Activated T-helper 17 cell treated with anti-CD3 and anti-CD28 coated beads, Interleukin-2, amount 50 U/mL, for 72 hours (primary cell): ENCODE data around the gene ROS1. TPM values are rescaled to one million over a fixed set of nuclear protein-coding genes. Genes with fewer than 3 reads are reported as not detected.

ENCODE experiments used
- ATAC-seq: fragments of 150-1000 bp; cut with Tn5 transposase; replicated peaks from 2 replicates; pipeline ENCODE4 v1.10.0; 2021; ENCODE audit warnings: mild to moderate bottlenecking, moderate library complexity
- H3K27ac Mint-ChIP-seq: one replicate; pipeline ENCODE4 v1.8.0; 2022; ENCODE audit warnings: mixed read lengths
- H3K27me3 Mint-ChIP-seq: one replicate; pipeline ENCODE4 v1.8.0; 2022; ENCODE audit warnings: mixed read lengths
- H3K36me3 Mint-ChIP-seq: one replicate; pipeline ENCODE4 v1.8.0; 2022; ENCODE audit warnings: low read depth, mild to moderate bottlenecking, mixed read lengths
- H3K4me1 Mint-ChIP-seq: one replicate; pipeline ENCODE4 v1.8.0; 2022; ENCODE audit warnings: mixed read lengths
- H3K4me3 Mint-ChIP-seq: one replicate; pipeline ENCODE4 v1.8.0; 2022; ENCODE audit warnings: mild to moderate bottlenecking, mixed read lengths
- H3K9me3 Mint-ChIP-seq: one replicate; pipeline ENCODE4 v1.8.0; 2022; ENCODE audit warnings: mixed read lengths
- total RNA-seq, 2 donors: library from RNA; stranded (reverse); gene quantifications; one replicate each; pipeline ENCODE4 v1.2.3, GENCODE V29; 2022

Gene ROS1
- total RNA-seq, 2 donors from 2014 or later = not detected

DNA sequence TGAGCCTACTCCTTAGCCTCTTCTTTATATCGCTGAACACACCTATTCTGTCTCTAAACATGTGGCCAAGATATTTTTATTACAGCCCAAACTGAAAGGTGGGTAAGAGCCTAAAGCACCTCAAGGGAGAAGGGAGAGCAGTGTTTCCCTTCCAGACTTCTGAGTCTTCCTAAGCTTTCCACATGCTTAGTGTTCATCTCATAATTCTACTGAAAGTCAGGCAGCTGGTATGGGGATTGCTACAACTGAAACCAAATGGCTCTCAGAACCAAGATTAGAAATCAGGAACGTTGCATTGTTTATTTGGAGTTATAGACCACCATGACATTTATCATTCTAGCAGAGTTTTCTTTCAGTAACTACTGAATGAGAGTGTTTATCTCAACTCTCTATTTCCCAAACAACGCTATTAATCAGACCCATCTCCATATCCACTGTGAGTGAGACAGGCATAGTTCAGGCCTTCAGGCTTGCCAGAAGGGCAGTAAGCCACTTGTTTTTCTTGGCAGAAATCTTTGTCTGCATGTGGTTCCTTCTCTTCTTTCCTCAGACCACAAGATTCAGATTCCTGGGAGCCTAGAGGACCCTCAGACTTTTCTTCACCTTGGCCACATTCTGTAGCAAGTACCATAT, 137.5 kb downstream of the ROS1 start:
- Mint-ChIP-seq H3K9me3 (peaks cover 11% of the 10 kb centered on the region), H3K27ac (no peak overlapping the region), H3K27me3 (peaks cover 21% of the 10 kb centered on the region), H3K4me1 (no peaks in the 10 kb centered on the region), H3K4me3 (no peak overlapping the region), H3K36me3 (no peaks in the 10 kb centered on the region)
- ATAC-seq = no peak

DNA sequence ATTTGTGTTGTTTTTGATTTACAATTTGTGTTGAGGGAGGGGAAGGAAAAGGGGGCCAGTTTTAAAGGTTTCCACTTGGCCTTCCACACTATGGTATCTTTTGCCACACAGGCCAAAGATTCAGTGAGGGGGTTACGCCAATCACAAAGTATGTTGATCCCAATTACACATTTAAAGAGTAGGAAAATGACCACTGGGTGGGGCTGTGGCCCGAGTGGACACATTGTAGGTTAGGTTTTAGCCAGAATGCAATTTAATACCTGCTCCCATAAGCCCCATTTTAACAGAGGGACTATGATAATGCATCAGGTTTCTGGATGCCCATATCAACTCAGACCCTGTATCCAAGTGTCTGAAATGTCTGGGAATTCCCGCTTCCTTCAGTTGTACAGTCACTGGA, 144.8 kb downstream of the ROS1 start:
- Mint-ChIP-seq H3K36me3 (no peaks in the 10 kb centered on the region), H3K9me3 (no peaks in the 10 kb centered on the region)

DNA sequence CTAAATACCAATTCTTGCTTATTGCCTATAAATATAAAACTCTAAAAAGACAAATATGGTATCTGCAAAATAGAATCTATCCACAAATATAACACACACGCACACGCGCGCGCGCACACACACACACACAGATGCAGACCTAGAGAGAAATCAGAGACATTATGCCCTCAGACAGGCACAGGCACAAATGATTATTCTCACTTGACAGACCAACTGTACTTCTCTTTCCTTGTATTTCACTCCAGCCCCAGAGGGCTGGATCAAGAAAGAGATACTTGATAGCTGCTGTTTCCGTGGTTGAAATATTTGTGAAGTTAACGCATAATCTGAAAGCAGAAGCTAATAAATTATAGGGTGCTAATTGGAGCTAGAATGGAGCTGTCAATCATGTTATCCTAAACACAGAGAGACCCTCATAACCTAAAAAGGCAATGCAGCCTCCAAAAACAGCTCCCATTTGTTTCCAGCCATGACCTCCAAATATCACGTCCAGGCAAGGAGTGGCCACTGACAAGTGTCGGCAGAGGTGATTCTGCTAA, 148.9 kb downstream of the ROS1 start:
- no peak overlapping the region for H3K27ac Mint-ChIP-seq
- peaks cover 45% of the 10 kb centered on the region for H3K27me3 Mint-ChIP-seq
- no peaks in the 10 kb centered on the region for H3K36me3 Mint-ChIP-seq
- ATAC-seq = no peak
- no peak overlapping the region for H3K4me3 Mint-ChIP-seq
- H3K9me3 Mint-ChIP-seq = no peaks in the 10 kb centered on the region
- H3K4me1 Mint-ChIP-seq = no peaks in the 10 kb centered on the region

More for the DNA sequence above, 144.8 kb downstream of the ROS1 start:
- Mint-ChIP-seq H3K27me3 (peaks cover 18% of the 10 kb centered on the region), H3K4me3 (no peak overlapping the region), H3K27ac (no peak overlapping the region), H3K4me1 (no peaks in the 10 kb centered on the region)
- no peak for ATAC-seq

DNA sequence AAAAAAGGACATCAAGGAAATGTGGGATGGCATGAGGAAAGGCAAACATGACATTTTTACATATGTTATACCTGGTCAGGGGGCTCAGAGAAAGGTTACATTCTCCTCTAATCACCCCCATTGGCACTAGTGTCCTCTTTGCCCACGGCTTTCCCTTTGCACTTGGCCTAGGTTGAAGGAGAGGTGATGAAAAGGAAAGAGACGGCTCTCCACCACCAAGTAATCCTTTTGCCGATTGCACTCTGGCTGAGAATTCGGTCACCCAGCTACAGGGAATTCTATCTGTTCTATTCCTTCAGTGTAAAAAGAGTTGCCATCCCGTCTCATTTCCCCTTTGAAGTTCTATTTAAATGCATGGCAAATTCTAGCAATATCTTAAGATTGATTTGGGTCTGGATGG, 150.0 kb downstream of the ROS1 start:
- peaks cover 53% of the 10 kb centered on the region for H3K27me3 Mint-ChIP-seq

DNA sequence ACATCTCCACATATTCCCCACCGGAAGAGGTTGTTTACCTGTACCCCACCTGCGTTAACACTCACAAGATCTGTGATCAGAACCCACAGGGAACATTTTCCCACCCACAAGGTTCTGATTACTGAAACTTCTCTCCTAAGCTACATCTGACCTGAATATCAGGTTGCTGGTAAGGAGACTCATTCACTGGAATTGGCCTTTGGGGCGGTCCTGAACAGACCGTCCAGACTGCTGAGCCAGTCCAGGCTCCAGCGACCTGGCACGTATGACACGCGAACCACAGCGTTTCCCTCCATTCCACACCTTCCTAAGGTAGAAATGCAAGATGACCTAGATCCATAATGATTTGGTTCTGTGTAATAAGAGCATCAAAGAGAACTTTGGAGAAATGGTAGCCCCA, 150.5 kb downstream of the ROS1 start:
- H3K4me3 Mint-ChIP-seq = no peak overlapping the region
- no peaks in the 10 kb centered on the region for H3K36me3 Mint-ChIP-seq
- peaks cover 50% of the 10 kb centered on the region for H3K27me3 Mint-ChIP-seq
- ATAC-seq = no peak
- H3K9me3 Mint-ChIP-seq = no peaks in the 10 kb centered on the region
- no peaks in the 10 kb centered on the region for H3K4me1 Mint-ChIP-seq
- no peak overlapping the region for H3K27ac Mint-ChIP-seq

More for the DNA sequence above, 150.0 kb downstream of the ROS1 start:
- no peak overlapping the region for H3K4me3 Mint-ChIP-seq
- no peaks in the 10 kb centered on the region for H3K4me1 Mint-ChIP-seq
- no peak overlapping the region for H3K27ac Mint-ChIP-seq
- H3K9me3 Mint-ChIP-seq = no peaks in the 10 kb centered on the region
- no peak for ATAC-seq
- no peaks in the 10 kb centered on the region for H3K36me3 Mint-ChIP-seq

DNA sequence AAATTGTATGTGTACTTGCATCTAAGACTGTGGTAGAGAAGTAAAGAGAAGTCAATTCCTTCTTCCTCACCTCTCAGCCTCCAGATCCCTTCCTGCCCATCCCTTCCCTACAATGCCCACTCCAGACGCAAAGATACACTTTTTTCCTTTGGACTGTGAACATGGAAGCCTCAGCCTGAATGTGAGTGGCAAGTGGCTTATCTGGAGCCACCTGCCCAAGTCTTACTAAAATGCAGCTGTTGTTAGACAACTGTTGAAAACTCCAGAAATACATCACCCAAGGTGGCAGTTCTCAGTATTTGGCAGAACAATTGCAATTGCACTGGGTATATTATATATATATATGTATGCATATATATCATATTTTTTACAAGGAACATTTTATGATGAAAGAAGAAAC, 152.9 kb downstream of the ROS1 start:
- peaks cover 67% of the 10 kb centered on the region for H3K27me3 Mint-ChIP-seq
- no peak overlapping the region for H3K27ac Mint-ChIP-seq
- no peaks in the 10 kb centered on the region for H3K9me3 Mint-ChIP-seq
- H3K36me3 Mint-ChIP-seq = no peaks in the 10 kb centered on the region
- ATAC-seq = no peak
- no peaks in the 10 kb centered on the region for H3K4me1 Mint-ChIP-seq
- H3K4me3 Mint-ChIP-seq = no peak overlapping the region

DNA sequence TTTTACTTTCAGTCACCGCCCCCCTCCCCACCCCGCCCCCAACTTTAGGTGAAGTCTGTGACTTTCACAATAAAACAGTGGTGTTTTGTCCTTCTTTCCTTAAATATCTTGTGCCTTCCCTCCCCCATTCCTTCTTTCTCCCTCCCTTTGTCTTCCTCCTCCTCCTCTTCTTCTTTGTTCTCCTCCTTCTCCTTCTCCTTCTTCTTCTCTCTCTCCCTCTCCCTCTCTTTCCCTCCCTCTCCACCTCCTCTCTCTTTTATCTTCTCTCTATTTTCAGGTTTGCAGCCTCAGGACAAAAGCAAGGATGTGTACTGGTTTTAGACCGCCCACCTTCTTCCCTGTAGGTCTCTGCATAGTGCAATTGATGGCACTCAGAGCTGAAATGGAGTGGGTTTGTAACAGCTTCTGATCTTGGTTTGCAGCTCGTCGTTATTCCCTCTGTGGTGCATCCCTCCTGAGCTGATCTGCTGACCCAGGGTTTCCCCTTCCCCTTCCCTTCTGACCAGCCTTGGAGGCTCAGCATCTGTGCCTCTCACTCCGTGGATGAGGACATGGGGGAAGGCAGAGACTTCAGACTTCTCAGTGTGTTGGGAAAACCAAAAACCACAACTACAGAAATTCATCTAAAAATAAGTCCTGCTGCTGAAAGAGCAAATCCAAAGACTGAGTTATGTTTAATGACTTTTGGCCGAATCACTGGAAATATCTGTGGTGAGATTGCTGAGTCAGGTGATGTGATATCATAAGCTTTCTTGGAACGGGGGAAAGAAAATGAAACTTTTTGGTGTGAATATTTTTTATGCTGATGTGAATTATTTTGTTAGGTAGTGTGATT, 153.5 kb downstream of the ROS1 start:
- H3K9me3 Mint-ChIP-seq = no peaks in the 10 kb centered on the region
- no peaks in the 10 kb centered on the region for H3K4me1 Mint-ChIP-seq
- H3K27me3 Mint-ChIP-seq = peaks cover 74% of the 10 kb centered on the region

DNA sequence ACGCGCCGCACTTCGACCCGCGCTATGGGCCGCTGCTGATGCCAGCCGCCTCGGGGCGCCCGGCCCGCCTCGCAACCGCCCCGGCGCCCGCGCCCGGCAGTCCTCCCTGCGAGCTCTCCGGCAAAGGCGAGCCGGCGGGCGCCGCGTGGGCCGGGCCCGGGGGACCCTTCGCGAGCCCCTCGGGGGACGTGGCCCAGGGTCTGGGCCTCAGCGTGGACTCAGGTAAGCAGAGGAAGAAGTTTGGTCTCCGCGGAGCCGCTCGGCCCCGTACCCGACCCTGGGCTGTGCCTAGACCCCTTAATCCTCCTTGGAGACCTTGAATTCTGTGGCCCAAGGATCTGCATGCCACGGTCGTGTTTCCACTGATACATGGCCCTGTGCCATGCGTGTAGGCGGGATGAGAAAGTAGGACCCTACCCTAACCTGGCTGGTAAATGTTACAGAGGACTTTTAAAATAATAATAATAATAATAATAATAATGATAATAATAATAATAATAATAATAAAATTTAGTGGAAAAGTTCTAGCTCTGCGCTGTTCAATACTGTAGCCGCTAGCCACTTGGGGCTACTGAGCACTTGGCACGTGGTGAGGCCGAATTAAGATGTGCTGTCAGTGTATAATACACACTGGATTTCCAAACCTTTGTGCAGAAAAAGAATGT, 154.8 kb downstream of the ROS1 start:
- no peaks in the 10 kb centered on the region for H3K36me3 Mint-ChIP-seq
- peaks cover 81% of the 10 kb centered on the region for H3K27me3 Mint-ChIP-seq
- H3K4me3 Mint-ChIP-seq = no peak overlapping the region
- H3K27ac Mint-ChIP-seq = no peak overlapping the region
- ATAC-seq = no peak
- no peaks in the 10 kb centered on the region for H3K9me3 Mint-ChIP-seq
- H3K4me1 Mint-ChIP-seq = no peaks in the 10 kb centered on the region

More for the DNA sequence above, 153.5 kb downstream of the ROS1 start:
- H3K27ac Mint-ChIP-seq = no peak overlapping the region
- H3K36me3 Mint-ChIP-seq = no peaks in the 10 kb centered on the region
- H3K4me3 Mint-ChIP-seq = no peak overlapping the region
- no peak for ATAC-seq

DNA sequence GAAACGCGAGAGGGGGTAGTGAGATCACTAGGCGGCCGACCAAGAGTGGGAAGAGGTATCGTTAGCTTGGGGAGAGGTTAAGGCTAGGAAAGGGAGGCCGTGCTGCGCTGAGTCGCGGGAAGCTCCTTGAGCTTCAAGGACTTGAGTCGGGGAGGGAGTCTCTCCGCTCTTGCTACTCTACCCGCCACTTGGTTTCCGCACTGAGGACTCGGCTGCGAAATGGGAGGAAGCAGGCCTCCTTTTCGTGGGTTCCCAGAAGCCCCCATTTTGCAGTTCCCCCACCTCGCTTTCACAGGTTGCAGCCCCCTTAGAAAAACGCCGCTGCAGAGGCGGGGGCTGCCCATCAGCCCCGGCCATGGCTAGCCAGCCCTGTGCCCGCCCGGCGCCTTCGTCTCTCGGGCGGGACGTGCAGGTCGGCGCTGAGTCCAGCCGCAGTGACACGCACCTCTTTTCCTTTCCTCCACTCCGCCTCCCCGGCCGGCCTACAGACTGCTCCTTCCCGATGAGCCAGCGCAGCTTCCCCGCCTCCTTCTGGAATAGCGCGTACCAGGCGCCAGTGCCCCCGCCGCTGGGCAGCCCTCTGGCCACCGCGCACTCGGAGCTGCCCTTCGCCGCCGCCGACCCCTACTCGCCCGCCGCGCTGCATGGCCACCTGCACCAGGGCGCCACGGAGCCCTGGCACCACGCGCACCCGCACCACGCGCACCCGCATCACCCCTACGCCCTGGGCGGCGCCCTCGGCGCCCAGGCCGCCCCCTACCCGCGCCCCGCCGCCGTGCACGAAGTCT, 155.5 kb downstream of the ROS1 start:
- H3K27me3 Mint-ChIP-seq = peaks cover 76% of the 10 kb centered on the region
- no peaks in the 10 kb centered on the region for H3K36me3 Mint-ChIP-seq
- no peak overlapping the region for H3K4me3 Mint-ChIP-seq
- no peak overlapping the region for H3K27ac Mint-ChIP-seq
- H3K9me3 Mint-ChIP-seq = no peaks in the 10 kb centered on the region
- ATAC-seq = no peak
- H3K4me1 Mint-ChIP-seq = no peaks in the 10 kb centered on the region

DNA sequence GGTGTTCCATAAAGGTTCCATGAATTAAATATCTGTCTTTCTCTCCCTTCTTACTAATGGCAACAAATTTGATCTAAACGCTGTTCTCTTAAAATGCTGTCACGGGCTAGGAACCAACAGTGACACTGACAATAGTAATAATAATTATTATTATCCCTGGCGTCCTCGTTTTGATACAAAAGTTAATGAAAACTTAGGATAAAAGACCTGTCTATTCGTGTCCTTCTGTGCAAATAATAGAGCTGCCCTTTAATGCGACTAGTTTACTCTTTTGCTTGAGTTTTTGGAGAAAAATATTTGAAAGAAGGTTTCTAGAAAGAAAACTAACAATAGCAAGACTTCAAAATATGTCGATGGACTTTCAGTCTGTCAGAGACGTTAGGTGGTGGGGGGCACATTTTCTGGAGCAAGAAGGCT, 156.1 kb downstream of the ROS1 start:
- H3K36me3 Mint-ChIP-seq = no peaks in the 10 kb centered on the region
- ATAC-seq = no peak
- H3K27ac Mint-ChIP-seq = no peak overlapping the region
- no peaks in the 10 kb centered on the region for H3K9me3 Mint-ChIP-seq
- H3K4me1 Mint-ChIP-seq = peaks cover 3% of the 10 kb centered on the region
- H3K27me3 Mint-ChIP-seq = peaks cover 76% of the 10 kb centered on the region
- no peak overlapping the region for H3K4me3 Mint-ChIP-seq

DNA sequence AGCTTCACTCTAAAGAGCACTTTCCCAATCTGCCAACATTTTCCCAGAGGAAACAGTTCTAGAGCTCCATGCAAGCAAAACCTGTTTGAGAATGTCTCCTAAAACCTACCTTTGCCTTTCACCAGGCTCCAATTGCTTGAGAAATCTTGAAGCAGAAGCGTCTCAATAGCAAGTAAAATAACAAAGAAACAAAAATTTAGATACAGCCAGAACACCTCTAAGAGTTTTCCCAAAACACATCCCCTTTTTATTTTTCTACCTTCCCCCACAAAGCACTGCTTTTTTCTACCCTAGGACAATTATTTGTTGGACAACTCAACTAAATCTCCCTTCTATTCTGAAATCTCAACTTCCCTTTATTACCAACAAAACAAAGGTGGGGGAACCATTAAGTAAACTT, 156.8 kb downstream of the ROS1 start:
- H3K27ac Mint-ChIP-seq = no peak overlapping the region
- no peaks in the 10 kb centered on the region for H3K36me3 Mint-ChIP-seq
- no peak for ATAC-seq
- peaks cover 4% of the 10 kb centered on the region for H3K4me1 Mint-ChIP-seq
- peaks cover 80% of the 10 kb centered on the region for H3K27me3 Mint-ChIP-seq
- no peaks in the 10 kb centered on the region for H3K9me3 Mint-ChIP-seq
- no peak overlapping the region for H3K4me3 Mint-ChIP-seq

DNA sequence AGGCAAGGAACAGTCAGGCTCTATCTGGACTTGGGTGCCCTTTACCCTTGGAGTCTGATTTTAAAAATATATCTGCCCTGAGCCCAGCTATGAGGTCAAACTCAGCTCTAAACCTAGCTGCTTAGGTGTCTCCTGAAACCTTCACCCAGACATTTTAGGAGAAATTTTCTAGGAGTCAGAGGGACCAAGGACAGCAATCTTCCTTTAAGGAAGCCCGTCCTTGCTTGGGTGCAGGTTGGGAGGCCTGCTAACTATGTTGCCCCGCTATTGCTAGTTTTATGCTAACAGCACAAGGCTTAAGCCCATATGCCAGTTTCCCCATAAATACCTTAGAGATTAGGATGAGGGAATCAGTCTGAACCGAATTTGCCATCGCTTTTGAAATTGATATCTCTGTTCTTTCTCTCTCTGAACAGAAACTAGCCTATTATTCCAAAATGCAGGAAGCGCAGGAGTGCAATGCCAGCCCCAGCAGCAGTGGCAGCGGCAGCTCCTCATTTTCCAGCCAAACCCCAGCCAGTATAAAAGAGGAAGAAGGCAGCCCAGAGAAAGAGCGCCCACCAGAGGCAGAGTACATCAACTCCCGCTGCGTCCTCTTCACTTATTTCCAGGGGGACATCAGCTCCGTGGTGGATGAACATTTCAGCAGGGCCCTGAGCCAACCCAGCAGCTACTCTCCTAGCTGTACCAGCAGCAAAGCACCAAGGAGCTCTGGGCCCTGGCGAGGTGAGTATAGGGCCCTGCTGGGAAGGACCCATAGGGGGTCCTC, 157.8 kb downstream of the ROS1 start:
- ATAC-seq = no peak
- Mint-ChIP-seq H3K4me3 (no peak overlapping the region), H3K4me1 (peaks cover 4% of the 10 kb centered on the region), H3K27ac (no peak overlapping the region), H3K9me3 (no peaks in the 10 kb centered on the region), H3K36me3 (no peaks in the 10 kb centered on the region), H3K27me3 (peaks cover 79% of the 10 kb centered on the region)

DNA sequence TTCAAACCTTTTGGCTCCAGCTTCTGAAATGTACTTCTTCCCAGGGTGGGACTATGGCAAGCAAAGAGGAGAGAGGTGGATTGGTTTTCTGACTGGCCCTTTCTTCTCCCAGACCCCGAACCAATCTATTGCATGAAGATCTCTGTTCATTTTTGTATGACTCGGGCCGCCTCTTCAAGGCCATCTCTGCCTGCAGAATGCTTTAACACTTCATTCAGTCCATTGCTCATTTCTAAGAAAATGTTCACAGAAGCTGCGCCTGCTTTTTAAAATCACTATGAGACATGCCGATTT, 158.7 kb downstream of the ROS1 start:
- Mint-ChIP-seq H3K36me3 (no peaks in the 10 kb centered on the region), H3K9me3 (no peaks in the 10 kb centered on the region), H3K27ac (no peak overlapping the region), H3K4me1 (peaks cover 4% of the 10 kb centered on the region), H3K4me3 (no peak overlapping the region), H3K27me3 (peaks cover 76% of the 10 kb centered on the region)
- ATAC-seq = no peak
